IMR-90 (cell line): ENCODE data around the gene LRRC26. TPM values are rescaled to one million over a fixed set of nuclear protein-coding genes. Genes with fewer than 3 reads are reported as not detected.

Experiments
- ATAC-seq: fragments of 200-7000 bp; cut with Tn5 transposase; 2 replicates; pipeline ENCODE4 v1.9.1; 2020; ENCODE audit warnings: low read depth, mild to moderate bottlenecking, moderate library complexity
- BruUV-seq: library from RNA; stranded (reverse); fragments of 400-500 nt; replicated peaks from 2 replicates; lab custom pipeline; 2021; lab: Mats Ljungman, UMichigan
- CTCF ChIA-PET: fragments of 300-600 bp; formaldehyde crosslinking; extraction: SDS; loops from one replicate; lab custom pipeline; 2021; ENCODE audit warnings: antibody characterized with exemption; lab: Yijun Ruan, JAX
- POLR2A ChIA-PET: fragments of 300-600 bp; sonication (Branson Sonifier 250); formaldehyde crosslinking; loops from one replicate; lab custom pipeline; 2022; ENCODE audit warnings: antibody characterized with exemption; ENCODE audit not compliant: unreplicated experiment; lab: Charles Lee
- DNase-seq: peaks from one replicate; pipeline ENCODE4 v3.0.0; 2013
- H2AFZ ChIP-seq: replicated peaks from 2 replicates; pipeline ENCODE3; 2013; ENCODE audit warnings: low read length, mild to moderate bottlenecking; ENCODE audit not compliant: poor library complexity
- H2AK5ac ChIP-seq: 2 replicates; pipeline ENCODE4 v1.6.1; 2013; ENCODE audit warnings: low read depth, low read length, inconsistent platforms
- H2AK9ac ChIP-seq: replicated peaks from 2 replicates; pipeline ENCODE3; 2013; ENCODE audit warnings: mild to moderate bottlenecking, low read depth, low read length, moderate library complexity; ENCODE audit not compliant: poor library complexity
- H2BK120ac ChIP-seq: 2 replicates; pipeline ENCODE4 v1.6.1; 2013; ENCODE audit warnings: low read depth, low read length, inconsistent platforms
- H2BK15ac ChIP-seq: 3 replicates; pipeline ENCODE4 v1.6.1; 2013; ENCODE audit warnings: low read depth, low read length, inconsistent platforms
- H2BK20ac ChIP-seq: 2 replicates; pipeline ENCODE4 v1.6.1; 2013; ENCODE audit warnings: low read depth, mild to moderate bottlenecking, inconsistent platforms, low read length, moderate library complexity
- H2BK5ac ChIP-seq: 2 replicates; pipeline ENCODE4 v1.6.1; 2013; ENCODE audit warnings: mild to moderate bottlenecking, low read depth, low read length, inconsistent platforms; ENCODE audit not compliant: poor library complexity, severe bottlenecking
- H3K14ac ChIP-seq: replicated peaks from 2 replicates; pipeline ENCODE4 v1.6.1; 2013; ENCODE audit warnings: low read depth, low read length, inconsistent platforms
- H3K18ac ChIP-seq: 2 replicates; pipeline ENCODE4 v1.6.1; 2013; ENCODE audit warnings: low read depth, low read length, control low read depth
- H3K23ac ChIP-seq: 2 replicates; pipeline ENCODE4 v1.6.1; 2013; ENCODE audit warnings: low read depth, low read length, inconsistent platforms
- H3K27ac ChIP-seq: 2 replicates; pipeline ENCODE4 v1.5.1; 2013; ENCODE audit warnings: mild to moderate bottlenecking, control low read depth, low read length; ENCODE audit not compliant: insufficient read depth
- H3K27me3 ChIP-seq: 2 replicates; pipeline ENCODE4 v1.6.1; 2013; ENCODE audit warnings: low read length; ENCODE audit not compliant: control insufficient read depth, insufficient read depth
- H3K36me3 ChIP-seq: 2 replicates; pipeline ENCODE4 v1.6.1; 2013; ENCODE audit warnings: low read length, mixed read lengths; ENCODE audit not compliant: control insufficient read depth, insufficient read depth
- H3K4ac ChIP-seq: 2 replicates; pipeline ENCODE4 v1.6.1; 2013; ENCODE audit warnings: low read depth, low read length, inconsistent platforms
- H3K4me1 ChIP-seq: 2 replicates; pipeline ENCODE4 v1.6.1; 2013; ENCODE audit warnings: low read length, mixed read lengths; ENCODE audit not compliant: control insufficient read depth, insufficient read depth
- H3K4me2 ChIP-seq: 2 replicates; pipeline ENCODE4 v1.6.1; 2013; ENCODE audit warnings: low read depth, mild to moderate bottlenecking, control low read depth, low read length, moderate library complexity
- H3K4me3 ChIP-seq: 2 replicates; pipeline ENCODE4 v1.5.1; 2013; ENCODE audit warnings: low read depth, mild to moderate bottlenecking, control low read depth, low read length, moderate library complexity; ENCODE audit not compliant: insufficient read depth
- H3K56ac ChIP-seq: 2 replicates; pipeline ENCODE4 v1.6.1; 2013; ENCODE audit warnings: low read length, inconsistent platforms; ENCODE audit not compliant: insufficient read depth; ENCODE audit errors: extremely low read depth
- H3K79me1 ChIP-seq, 2 experiments: 2 replicates each; pipeline ENCODE4 v1.6.1; 2013; ENCODE audit warnings: low read length in 2 of 2, inconsistent platforms in 1 of 2, low read depth in 1 of 2
- H3K9ac ChIP-seq: 2 replicates; pipeline ENCODE4 v1.6.1; 2013; ENCODE audit warnings: low read depth, low read length, control low read depth
- H3K9me1 ChIP-seq: 2 replicates; pipeline ENCODE4 v1.6.1; 2013; ENCODE audit warnings: low read length, inconsistent platforms; ENCODE audit not compliant: insufficient read depth
- H3K9me3 ChIP-seq: 2 replicates; pipeline ENCODE4 v1.6.1; 2013; ENCODE audit warnings: low read length; ENCODE audit not compliant: control insufficient read depth, insufficient read depth
- H4K20me1 ChIP-seq: 2 replicates; pipeline ENCODE4 v1.6.1; 2013; ENCODE audit warnings: low read length, inconsistent platforms; ENCODE audit not compliant: insufficient read depth
- H4K5ac ChIP-seq: 2 replicates; pipeline ENCODE4 v1.6.1; 2013; ENCODE audit warnings: mild to moderate bottlenecking, low read depth, low read length, control low read depth
- H4K8ac ChIP-seq, 2 experiments: 2 replicates each; pipeline ENCODE4 v1.6.1; 2013; ENCODE audit warnings: low read depth in 2 of 2, low read length in 2 of 2, control low read depth in 1 of 2, inconsistent platforms in 1 of 2
- H4K91ac ChIP-seq: 2 replicates; pipeline ENCODE4 v1.6.1; 2013; ENCODE audit warnings: low read depth, low read length, inconsistent platforms; ENCODE audit not compliant: insufficient read depth
- BHLHE40 ChIP-seq: fragments of 150-350 bp; IDR thresholded peaks from 2 replicates; pipeline ENCODE4 v1.6.1; 2016; ENCODE audit warnings: mild to moderate bottlenecking, low read depth, low read length
- CEBPB ChIP-seq: IDR thresholded peaks from 2 replicates; pipeline ENCODE4 v1.6.1; 2012; ENCODE audit warnings: low read depth, low read length, improper control_type of control experiment
- CTCF ChIP-seq: conservative IDR thresholded peaks from 2 replicates; pipeline ENCODE4 v1.5.1; 2012; ENCODE audit warnings: mild to moderate bottlenecking, low read depth, low read length, improper control_type of control experiment
- FOS ChIP-seq: fragments of 150-350 bp; IDR thresholded peaks from 2 replicates; pipeline ENCODE4 v1.6.1; 2016; ENCODE audit warnings: low read depth, low read length
- MAZ ChIP-seq: IDR thresholded peaks from 2 replicates; pipeline ENCODE4 v1.6.1; 2012; ENCODE audit warnings: low read depth, mild to moderate bottlenecking, low read length, improper control_type of control experiment, moderate library complexity, borderline replicate concordance
- POLR2A ChIP-seq: IDR thresholded peaks from 2 replicates; pipeline ENCODE4 v1.6.1; 2012; ENCODE audit warnings: mild to moderate bottlenecking, low read depth, low read length
- RAD21 ChIP-seq: IDR thresholded peaks from 2 replicates; pipeline ENCODE4 v1.6.1; 2012; ENCODE audit warnings: low read length, improper control_type of control experiment
- RFX5 ChIP-seq: IDR thresholded peaks from 2 replicates; pipeline ENCODE4 v1.8.0; 2012; ENCODE audit warnings: low read depth, mild to moderate bottlenecking, low read length, moderate library complexity
- WGBS, 2 experiments: methylation state at CpG; one replicate each; pipeline versions ENCODE4 v1.1.5 to v1.1.7; 2013; ENCODE audit warnings: missing lambda C conversion rate in 2 of 2; ENCODE audit not compliant: insufficient read length in 1 of 2; ENCODE audit errors: extremely low coverage in 2 of 2; 5-methylcytosine and 5-hydroxymethylcytosine counted together
- dilution Hi-C: fragments of 300-500 bp; cut with HindIII; formaldehyde crosslinking; loops from one replicate; pipeline ENCODE4 v1.14.3; 2018; ENCODE audit warnings: low sequenced_read_pairs; ENCODE audit not compliant: unreplicated experiment
- in situ Hi-C: fragments of 300-500 bp; cut with MboI; formaldehyde crosslinking; loops from 3 replicates; pipeline ENCODE4 v1.14.3; 2019; ENCODE audit warnings: low sequenced_read_pairs, inconsistent platforms, mixed read lengths
- intact Hi-C: fragments of 100-400 bp; cut with micrococcal nuclease; formaldehyde crosslinking; loops from 2 replicates; pipeline ENCODE4 v1.10.0; 2022
- polyA plus RNA-seq, 3 experiments: library from polyadenylated mRNA; depleted of rRNA; stranded (reverse); fragments of >200 nt; gene quantifications; 2 replicates each; pipeline ENCODE4 v1.2.3, GENCODE V29; 2012; ENCODE audit warnings: low replicate concordance in 1 of 3
- total RNA-seq: library from RNA; depleted of rRNA; stranded (reverse); fragments of >200 nt; gene quantifications from 2 replicates; pipeline ENCODE4 v1.2.3, GENCODE V29; 2012

The LRRC26 gene
- total and polyA plus RNA-seq, 2 of the 4 experiments (the other 2 are of a cell fraction), result not detected

DNA sequence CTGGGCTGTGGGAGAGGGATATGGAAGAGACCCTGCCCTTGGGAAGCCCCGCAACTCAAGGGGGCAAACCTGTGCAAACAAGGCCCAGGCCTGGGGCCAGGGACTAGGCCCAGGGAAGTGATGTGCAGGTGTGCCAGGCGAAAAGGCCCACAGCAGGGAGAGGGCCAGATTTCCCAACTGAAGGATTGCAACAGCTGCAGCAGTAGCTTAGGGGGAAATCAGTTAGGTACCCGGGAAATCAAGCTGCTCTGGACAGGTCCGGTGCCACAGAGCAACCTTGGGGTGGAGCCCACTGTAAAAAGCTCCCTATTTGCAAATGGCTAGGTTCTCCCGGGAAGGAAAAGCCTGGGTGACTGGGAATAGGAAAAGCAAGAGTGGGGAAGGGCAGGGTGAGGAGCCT is 20.5 kb downstream of the LRRC26 start:
- Histone ChIP-seq H3K14ac (no peak overlapping the region), H3K4me3 (no peak overlapping the region), H3K9me1 (peaks cover 12% of the 10 kb centered on the region), H3K27me3 (peaks cover 8% of the 10 kb centered on the region), H3K27ac (no peak overlapping the region), H3K18ac (no peak overlapping the region), H2AK9ac (no peak overlapping the region), H4K5ac (no peak overlapping the region), H2BK20ac (no peak overlapping the region), H2AFZ (no peak overlapping the region), H3K56ac (no peak overlapping the region), H3K79me1 (no peaks in the 10 kb centered on the region), H3K4me2 (no peak overlapping the region), H2BK15ac (no peak overlapping the region), H3K9me3 (no peaks in the 10 kb centered on the region), H4K91ac (no peak overlapping the region), H3K23ac (no peak overlapping the region), H3K4ac (no peak overlapping the region), H2AK5ac (no peak overlapping the region), H3K4me1 (no peaks in the 10 kb centered on the region), H4K20me1 (no peaks in the 10 kb centered on the region), H2BK120ac (no peak overlapping the region), H3K36me3 (no peaks in the 10 kb centered on the region), H3K9ac (no peak overlapping the region), H2BK5ac (no peak overlapping the region), H4K8ac (no peak overlapping the region)
- dilution Hi-C loops (no loop called here), intact Hi-C loops (no loop called here), in situ Hi-C loops (no loop called here)
- CTCF ChIA-PET, result no interaction called here
- POLR2A ChIA-PET, result no interaction called here
- no TSS peak for BruUV-seq
- 92% methylated on average over 2 of the region's 5 CpGs; no CpG with 5 or more reads in 1 of the 2 experiments for WGBS, 2 experiments
- DNase-seq (no peak), ATAC-seq (no peak)
- TF ChIP-seq CTCF (no peak), RAD21 (no peak), CEBPB (no peak), POLR2A (no peak), BHLHE40 (no peak), MAZ (no peak), FOS (no peak), RFX5 (no peak)
